IPS-15b (cell line): Measurements from ENCODE around the gene MRGPRX3.
A peak's percentile ranks its signal among the peaks of the same experiment; 100 is the strongest.

Experiments
- H3K27me3 ChIP-seq: one replicate; pipeline ENCODE4 v1.6.1; 2013; ENCODE audit warnings: low read length; ENCODE audit not compliant: control insufficient read depth, insufficient read depth
- H3K36me3 ChIP-seq: one replicate; pipeline ENCODE4 v1.6.1; 2013; ENCODE audit warnings: low read length; ENCODE audit not compliant: control insufficient read depth, insufficient read depth
- H3K4me1 ChIP-seq: one replicate; pipeline ENCODE4 v1.6.1; 2013; ENCODE audit warnings: mild to moderate bottlenecking, low read length; ENCODE audit not compliant: control insufficient read depth, insufficient read depth
- H3K4me3 ChIP-seq: one replicate; pipeline ENCODE4 v1.5.1; 2013; ENCODE audit warnings: low read depth, low read length
- H3K9ac ChIP-seq: one replicate; pipeline ENCODE4 v1.6.1; 2013; ENCODE audit warnings: low read depth, mild to moderate bottlenecking, low read length
- H3K9me3 ChIP-seq: one replicate; pipeline ENCODE4 v1.6.1; 2013; ENCODE audit warnings: mild to moderate bottlenecking, low read length; ENCODE audit not compliant: control insufficient read depth, insufficient read depth

Gene MRGPRX3

GRCh38 chr11:18132341-18132740 is at the start of gene MRGPRX3:
TSS of gene MRGPRX3 (plus strand) at chr11:18132571. CDS start at chr11:18137203, 4,632 bp downstream.
- Histone ChIP-seq H3K27me3 (no peaks in the 10 kb centered on the region), H3K4me1 (no peaks in the 10 kb centered on the region), H3K9ac (no peak within 1 kb of the TSS), H3K9me3 (no peaks in the 10 kb centered on the region), H3K36me3 (no peaks in the 10 kb centered on the region), H3K4me3 (no peak within 1 kb of the TSS)

GRCh38 chr11:18088366-18088765 is 44.0 kb upstream of the MRGPRX3 start:
- Histone ChIP-seq H3K4me1 (no peaks in the 10 kb centered on the region), H3K4me3 (no peak overlapping the region), H3K27me3 (no peaks in the 10 kb centered on the region), H3K9ac (no peak overlapping the region), H3K36me3 (peaks cover 12% of the 10 kb centered on the region), H3K9me3 (no peaks in the 10 kb centered on the region)

- Histone ChIP-seq H3K4me3 (no peak overlapping the region), H3K4me1 (no peaks in the 10 kb centered on the region), H3K9me3 (no peaks in the 10 kb centered on the region), H3K27me3 (no peaks in the 10 kb centered on the region), H3K9ac (no peak overlapping the region), H3K36me3 (peaks cover 12% of the 10 kb centered on the region)
These were observed 43.4 kb upstream of the MRGPRX3 start for GRCh38 chr11:18088966-18089365.

GRCh38 chr11:18091731-18092130 is 40.6 kb upstream of the MRGPRX3 start:
- H3K36me3 ChIP-seq, result peaks cover 9% of the 10 kb centered on the region
- no peaks in the 10 kb centered on the region for H3K9me3 ChIP-seq
- H3K27me3 ChIP-seq, result no peaks in the 10 kb centered on the region
- no peaks in the 10 kb centered on the region for H3K4me1 ChIP-seq
- H3K4me3 ChIP-seq, result no peak overlapping the region
- H3K9ac ChIP-seq, result no peak overlapping the region

GRCh38 chr11:18093959-18094358 is 38.4 kb upstream of the MRGPRX3 start:
- H3K27me3 ChIP-seq, result no peaks in the 10 kb centered on the region
- H3K9me3 ChIP-seq, result no peaks in the 10 kb centered on the region
- H3K36me3 ChIP-seq, result no peaks in the 10 kb centered on the region

GRCh38 chr11:18100926-18101656 is 31.3 kb upstream of the MRGPRX3 start:
- no peaks in the 10 kb centered on the region for H3K4me1 ChIP-seq
- H3K27me3 ChIP-seq, result no peaks in the 10 kb centered on the region
- H3K9me3 ChIP-seq, result no peaks in the 10 kb centered on the region
- no peak overlapping the region for H3K9ac ChIP-seq
- H3K4me3 ChIP-seq, result no peak overlapping the region
- H3K36me3 ChIP-seq, result peaks cover 18% of the 10 kb centered on the region

More at GRCh38 chr11:18093959-18094358, 38.4 kb upstream of the MRGPRX3 start:
- H3K9ac ChIP-seq, result no peak overlapping the region
- no peak overlapping the region for H3K4me3 ChIP-seq
- H3K4me1 ChIP-seq, result no peaks in the 10 kb centered on the region

- Histone ChIP-seq H3K27me3 (no peaks in the 10 kb centered on the region), H3K36me3 (peaks cover 14% of the 10 kb centered on the region), H3K9ac (peak overlapping the region; percentile 83), H3K9me3 (no peaks in the 10 kb centered on the region), H3K4me1 (no peaks in the 10 kb centered on the region), H3K4me3 (peak overlapping the region; percentile 93)
These were observed 27.1 kb upstream of the MRGPRX3 start for GRCh38 chr11:18105086-18105801.

- Histone ChIP-seq H3K27me3 (peaks cover 5% of the 10 kb centered on the region), H3K9me3 (no peaks in the 10 kb centered on the region), H3K4me3 (peak within 1 kb of the TSS; percentile 93), H3K9ac (peak within 1 kb of the TSS; percentile 83), H3K4me1 (no peaks in the 10 kb centered on the region), H3K36me3 (peaks cover 14% of the 10 kb centered on the region)
These were observed 26.4 kb upstream of the MRGPRX3 start, which contains the start of gene SAAL1 for GRCh38 chr11:18105802-18106574. TSS of gene SAAL1 (minus strand) at chr11:18106082. CDS start at chr11:18106041, 41 bp downstream.

- Histone ChIP-seq H3K4me1 (no peaks in the 10 kb centered on the region), H3K9me3 (no peaks in the 10 kb centered on the region), H3K4me3 (no peak overlapping the region)
These were observed 25.7 kb upstream of the MRGPRX3 start for GRCh38 chr11:18106688-18107087.

GRCh38 chr11:18108254-18108653 is 24.1 kb upstream of the MRGPRX3 start:
- Histone ChIP-seq H3K4me3 (no peak overlapping the region), H3K36me3 (peaks cover 3% of the 10 kb centered on the region), H3K9ac (no peak overlapping the region), H3K27me3 (peaks cover 14% of the 10 kb centered on the region), H3K4me1 (no peaks in the 10 kb centered on the region), H3K9me3 (no peaks in the 10 kb centered on the region)

More at GRCh38 chr11:18106688-18107087, 25.7 kb upstream of the MRGPRX3 start:
- Histone ChIP-seq H3K27me3 (peaks cover 5% of the 10 kb centered on the region), H3K9ac (no peak overlapping the region), H3K36me3 (peaks cover 14% of the 10 kb centered on the region)

- no peaks in the 10 kb centered on the region for H3K9me3 ChIP-seq
- no peak overlapping the region for H3K4me3 ChIP-seq
- H3K4me1 ChIP-seq, result no peaks in the 10 kb centered on the region
These were observed 21.4 kb upstream of the MRGPRX3 start for GRCh38 chr11:18111005-18111404.

More at GRCh38 chr11:18111005-18111404, 21.4 kb upstream of the MRGPRX3 start:
- Histone ChIP-seq H3K27me3 (peaks cover 23% of the 10 kb centered on the region), H3K9ac (no peak overlapping the region), H3K36me3 (no peaks in the 10 kb centered on the region)
